NCI-H146 (cell line): ENCODE data around the gene ADAMTS16.

Experiments
- DNase-seq: peaks from one replicate; lab custom pipeline; 2025; lab: John Stamatoyannopoulos, UW

Gene ADAMTS16

GRCh38 chr5:5344606-5345005 lies 204.5 kb downstream of the ADAMTS16 start:
- DNase-seq: no peak

- no peak for DNase-seq
Observed at GRCh38 chr5:5347442-5347841, 207.3 kb downstream of the ADAMTS16 start.

- no peak for DNase-seq
Observed at GRCh38 chr5:5348135-5348534, 208.0 kb downstream of the ADAMTS16 start.

- no peak for DNase-seq
Observed at GRCh38 chr5:5348576-5348975, 208.4 kb downstream of the ADAMTS16 start.

- DNase-seq: no peak
Observed at GRCh38 chr5:5350101-5350500, 210.0 kb downstream of the ADAMTS16 start.

GRCh38 chr5:5351288-5351979 lies 211.3 kb downstream of the ADAMTS16 start:
- no peak for DNase-seq

- DNase-seq: no peak
Observed at GRCh38 chr5:5352675-5353074, 212.5 kb downstream of the ADAMTS16 start.

- peak; percentile 39 for DNase-seq
Observed at GRCh38 chr5:5353681-5354080, 213.6 kb downstream of the ADAMTS16 start.

GRCh38 chr5:5356765-5357164 lies 216.6 kb downstream of the ADAMTS16 start:
- no peak for DNase-seq

- no peak for DNase-seq
Observed at GRCh38 chr5:5359618-5360017, 219.5 kb downstream of the ADAMTS16 start.

GRCh38 chr5:5360363-5360940 lies 220.3 kb downstream of the ADAMTS16 start:
- DNase-seq: no peak

GRCh38 chr5:5360941-5361520 lies 220.9 kb downstream of the ADAMTS16 start:
- DNase-seq: no peak

GRCh38 chr5:5363045-5363444 lies 222.9 kb downstream of the ADAMTS16 start:
- DNase-seq: no peak

- DNase-seq: no peak
Observed at GRCh38 chr5:5364932-5365331, 224.8 kb downstream of the ADAMTS16 start.

- no peak for DNase-seq
Observed at GRCh38 chr5:5367739-5368138, 227.6 kb downstream of the ADAMTS16 start.

GRCh38 chr5:5369051-5369605 lies 229.0 kb downstream of the ADAMTS16 start:
- no peak for DNase-seq
